MM.1S (cell line): ENCODE measurements around the gene PCDH9.

ENCODE experiments used
- DNase-seq: peaks from one replicate; pipeline ENCODE4 v3.0.0-alpha.2; 2015
- H2AFZ ChIP-seq: fragments of 300-600 bp; sonication (generic); 2 replicates; pipeline ENCODE4 v1.6.0; 2016; ENCODE audit warnings: antibody characterized with exemption, low read length
- H3F3A ChIP-seq: fragments of 300-600 bp; sonication (generic); 2 replicates; pipeline ENCODE4 v1.6.1; 2016; ENCODE audit warnings: mild to moderate bottlenecking, antibody characterized with exemption, low read length, moderate library complexity, mixed read lengths; ENCODE audit not compliant: insufficient read depth
- H3K27ac ChIP-seq: fragments of 300-600 bp; sonication (generic); 2 replicates; pipeline ENCODE4 v1.5.1; 2016; ENCODE audit warnings: mild to moderate bottlenecking, low read length
- H3K27me3 ChIP-seq: fragments of 300-600 bp; sonication (generic); replicated peaks from 2 replicates; pipeline ENCODE4 v1.6.0; 2016; ENCODE audit warnings: low read length; ENCODE audit not compliant: insufficient read depth
- H3K36me3 ChIP-seq: fragments of 300-600 bp; sonication (generic); replicated peaks from 2 replicates; pipeline ENCODE4 v1.6.1; 2016; ENCODE audit warnings: mild to moderate bottlenecking, low read length, mixed read lengths; ENCODE audit not compliant: insufficient read depth
- H3K4me1 ChIP-seq: fragments of 300-600 bp; sonication (generic); 2 replicates; pipeline ENCODE4 v1.6.1; 2016; ENCODE audit warnings: low read length, mixed read lengths
- H3K4me2 ChIP-seq: fragments of 300-600 bp; sonication (generic); 2 replicates; pipeline ENCODE4 v1.6.0; 2016; ENCODE audit warnings: low read depth, low read length
- H3K4me3 ChIP-seq: fragments of 300-600 bp; sonication (generic); 2 replicates; pipeline ENCODE4 v1.5.1; 2016; ENCODE audit warnings: low read length, mixed read lengths
- H3K79me2 ChIP-seq: fragments of 300-600 bp; sonication (generic); 2 replicates; pipeline ENCODE4 v1.6.1; 2016; ENCODE audit warnings: mixed run types, low read length, mixed read lengths
- H3K9ac ChIP-seq: fragments of 300-600 bp; sonication (generic); 2 replicates; pipeline ENCODE4 v1.6.1; 2016; ENCODE audit warnings: low read length, mixed read lengths
- H3K9me2 ChIP-seq: fragments of 300-600 bp; sonication (generic); replicated peaks from 2 replicates; pipeline ENCODE4 v1.6.1; 2016; ENCODE audit warnings: mild to moderate bottlenecking, low read length, mixed read lengths; ENCODE audit not compliant: insufficient read depth
- H3K9me3 ChIP-seq: fragments of 300-600 bp; sonication (generic); replicated peaks from 2 replicates; pipeline ENCODE4 v1.6.1; 2016; ENCODE audit warnings: mild to moderate bottlenecking, low read length, mixed read lengths; ENCODE audit not compliant: insufficient read depth
- H4K20me1 ChIP-seq: fragments of 300-600 bp; sonication (generic); 2 replicates; pipeline ENCODE4 v1.6.1; 2016; ENCODE audit warnings: mild to moderate bottlenecking, low read length, moderate library complexity, mixed read lengths; ENCODE audit not compliant: insufficient read depth
- EZH2 ChIP-seq: fragments of 300-600 bp; sonication (generic); optimal IDR thresholded peaks from 2 replicates; pipeline ENCODE3; 2017; ENCODE audit warnings: low read depth, mild to moderate bottlenecking, antibody characterized with exemption, low read length, mixed read lengths
- EZH2phosphoT487 ChIP-seq: fragments of 300-600 bp; sonication (generic); IDR thresholded peaks from 2 replicates; pipeline ENCODE4 v1.6.1; 2018; ENCODE audit warnings: antibody characterized with exemption, low read length
- TF ChIP-seq, protein P1 (sequence below): fragments of 300-600 bp; sonication (generic); IDR thresholded peaks from 2 replicates; pipeline ENCODE4 v1.5.1; 2016; ENCODE audit warnings: antibody characterized with exemption, low read length, mixed read lengths

Gene PCDH9

DNA sequence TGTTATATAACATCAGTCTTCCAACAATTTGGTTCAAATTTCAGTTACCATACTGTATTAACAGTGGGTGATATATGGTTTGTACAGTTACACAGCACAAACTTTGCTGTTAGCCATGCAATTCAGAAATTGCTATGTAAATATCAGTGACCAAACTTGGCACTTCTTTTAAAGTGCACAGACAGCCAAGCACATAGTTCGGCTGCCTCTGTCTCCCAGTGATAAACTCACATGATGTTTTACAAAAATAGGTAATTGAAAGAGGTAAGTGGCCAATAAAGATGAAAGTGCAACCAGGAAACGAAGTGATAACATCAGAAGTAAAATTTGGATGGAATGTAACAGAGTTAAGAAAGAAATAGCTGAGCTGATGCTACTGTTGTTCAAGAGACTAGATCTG, 143.9 kb downstream of the PCDH9 start:
- Histone ChIP-seq H3K4me3 (no peak overlapping the region), H4K20me1 (no peaks in the 10 kb centered on the region), H3K27me3 (no peaks in the 10 kb centered on the region), H3K9me2 (no peaks in the 10 kb centered on the region), H3K9me3 (no peaks in the 10 kb centered on the region), H3K27ac (no peak overlapping the region), H3K4me1 (no peaks in the 10 kb centered on the region), H2AFZ (0 out of 2 replicates have a peak overlapping the region, but pooled peaks have one; percentile 15), H3F3A (no peaks in the 10 kb centered on the region), H3K79me2 (no peaks in the 10 kb centered on the region), H3K4me2 (peak overlapping the region; percentile 27; the same call in 1 of the 2 replicates), H3K9ac (no peak overlapping the region), H3K36me3 (no peaks in the 10 kb centered on the region)
- peak; percentile 6 for DNase-seq
- TF ChIP-seq EZH2: no peak
- TF ChIP-seq EZH2phosphoT487: no peak
- TF ChIP-seq, protein P1, sequence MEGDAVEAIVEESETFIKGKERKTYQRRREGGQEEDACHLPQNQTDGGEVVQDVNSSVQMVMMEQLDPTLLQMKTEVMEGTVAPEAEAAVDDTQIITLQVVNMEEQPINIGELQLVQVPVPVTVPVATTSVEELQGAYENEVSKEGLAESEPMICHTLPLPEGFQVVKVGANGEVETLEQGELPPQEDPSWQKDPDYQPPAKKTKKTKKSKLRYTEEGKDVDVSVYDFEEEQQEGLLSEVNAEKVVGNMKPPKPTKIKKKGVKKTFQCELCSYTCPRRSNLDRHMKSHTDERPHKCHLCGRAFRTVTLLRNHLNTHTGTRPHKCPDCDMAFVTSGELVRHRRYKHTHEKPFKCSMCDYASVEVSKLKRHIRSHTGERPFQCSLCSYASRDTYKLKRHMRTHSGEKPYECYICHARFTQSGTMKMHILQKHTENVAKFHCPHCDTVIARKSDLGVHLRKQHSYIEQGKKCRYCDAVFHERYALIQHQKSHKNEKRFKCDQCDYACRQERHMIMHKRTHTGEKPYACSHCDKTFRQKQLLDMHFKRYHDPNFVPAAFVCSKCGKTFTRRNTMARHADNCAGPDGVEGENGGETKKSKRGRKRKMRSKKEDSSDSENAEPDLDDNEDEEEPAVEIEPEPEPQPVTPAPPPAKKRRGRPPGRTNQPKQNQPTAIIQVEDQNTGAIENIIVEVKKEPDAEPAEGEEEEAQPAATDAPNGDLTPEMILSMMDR: no peak

DNA sequence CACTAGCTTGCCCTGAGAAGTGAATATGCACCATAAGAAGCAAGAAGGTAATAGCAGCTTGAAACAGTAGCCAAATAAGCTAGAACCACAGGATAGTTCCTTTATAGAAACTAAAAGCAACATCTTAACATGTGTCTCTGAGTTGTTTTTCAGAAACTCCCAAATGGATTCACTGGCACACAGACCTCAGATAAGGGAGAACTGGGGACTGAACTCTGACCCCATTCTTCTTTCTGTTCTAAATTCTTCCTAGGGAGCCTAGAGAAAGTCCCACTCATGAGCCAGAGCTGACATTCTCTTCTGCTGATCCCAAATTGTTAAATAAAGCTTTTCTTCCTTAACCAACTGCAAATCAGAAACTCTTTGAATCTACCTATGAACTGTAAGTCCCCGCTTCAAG, 146.1 kb downstream of the PCDH9 start:
- H3K27me3 ChIP-seq: no peaks in the 10 kb centered on the region
- H3K9me2 ChIP-seq: no peaks in the 10 kb centered on the region
- TF ChIP-seq, protein P1: no peak
- no peak for TF ChIP-seq EZH2phosphoT487
- TF ChIP-seq EZH2: no peak
- H3K9ac ChIP-seq: no peak overlapping the region
- H3K79me2 ChIP-seq: no peaks in the 10 kb centered on the region
- H3F3A ChIP-seq: no peaks in the 10 kb centered on the region
- H3K4me2 ChIP-seq: no peak overlapping the region
- no peak overlapping the region for H3K27ac ChIP-seq
- H3K36me3 ChIP-seq: no peaks in the 10 kb centered on the region
- DNase-seq: no peak
- no peaks in the 10 kb centered on the region for H3K9me3 ChIP-seq
- H3K4me1 ChIP-seq: no peaks in the 10 kb centered on the region
- no peak overlapping the region for H3K4me3 ChIP-seq
- H2AFZ ChIP-seq: no peak overlapping the region
- H4K20me1 ChIP-seq: no peaks in the 10 kb centered on the region

DNA sequence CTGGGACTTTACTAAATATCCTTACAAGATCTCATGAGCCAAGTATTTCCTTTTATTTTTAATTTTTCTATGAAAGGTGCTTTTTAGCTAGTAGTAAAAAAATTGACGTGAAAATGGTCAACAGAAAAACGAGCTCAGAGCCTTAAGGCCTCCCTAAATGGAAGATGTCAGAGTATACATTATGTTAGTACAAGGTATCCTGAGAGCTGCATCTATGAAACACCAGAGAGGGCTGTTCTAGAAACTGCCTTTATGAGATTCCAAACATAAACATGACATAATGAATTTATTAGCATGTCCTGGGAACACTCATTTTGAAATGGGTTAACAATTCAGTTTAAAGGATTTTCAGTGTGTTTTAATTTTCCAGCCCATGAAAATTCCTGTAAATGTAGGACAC, 146.6 kb downstream of the PCDH9 start:
- Histone ChIP-seq H3K36me3 (no peaks in the 10 kb centered on the region), H3K4me1 (no peaks in the 10 kb centered on the region), H3K4me3 (no peak overlapping the region), H3K9ac (no peak overlapping the region), H3K79me2 (no peaks in the 10 kb centered on the region), H3K4me2 (no peak overlapping the region), H3F3A (no peaks in the 10 kb centered on the region), H3K27ac (no peak overlapping the region), H2AFZ (no peak overlapping the region), H4K20me1 (no peaks in the 10 kb centered on the region), H3K9me2 (no peaks in the 10 kb centered on the region), H3K27me3 (no peaks in the 10 kb centered on the region), H3K9me3 (no peaks in the 10 kb centered on the region)
- no peak for DNase-seq
- TF ChIP-seq EZH2phosphoT487: no peak
- TF ChIP-seq, protein P1: no peak
- no peak for TF ChIP-seq EZH2
